Pancreas (tissue), 10 donors: ENCODE results near the gene SLC12A7. TPM values are rescaled to one million over a fixed set of nuclear protein-coding genes. Genes with fewer than 3 reads are reported as not detected.

Experiments used
- ATAC-seq, 4 donors: fragments of 200-7000 bp; cut with Tn5 transposase; one replicate each; pipeline versions ENCODE4 v1.8.0 to v1.9.1; 2020; ENCODE audit warnings: mild to moderate bottlenecking in 4 of 4, moderate library complexity in 4 of 4
- DNase-seq, 6 donors: peaks; one replicate each; pipeline ENCODE4 v3.0.0-alpha.2; 2020
- FAIRE-seq: peaks from 2 replicates; lab custom pipeline; 2012; peaks lifted over from hg19 to GRCh38; lab: Jason Lieb, UNC
- H3K27ac ChIP-seq, 4 donors: fragments of 200-600 bp; sonication (generic); 1 replicate in 3 of 4; 2 replicates in 1 of 4; pipeline versions ENCODE4 v1.5.0 to v1.8.0; 2020
- H3K27me3 ChIP-seq, 4 donors: fragments of 200-600 bp; one replicate each; pipeline ENCODE4 v1.8.0; 2021
- H3K36me3 ChIP-seq, 3 donors: fragments of 200-600 bp; sonication (generic) in 1 of 3; one replicate each; pipeline versions ENCODE4 v1.5.0 to v1.8.0; 2020 to 2021
- H3K4me1 ChIP-seq, 3 donors: fragments of 200-600 bp; one replicate each; pipeline ENCODE4 v1.8.0; 2021
- H3K4me3 ChIP-seq, 4 donors: fragments of 200-600 bp; sonication (generic) in 2 of 4; one replicate each; pipeline versions ENCODE4 v1.5.0 to v1.8.0; 2020 to 2021
- H3K9me3 ChIP-seq, 4 donors: fragments of 200-600 bp; one replicate each; pipeline ENCODE4 v1.8.0; 2021
- CTCF ChIP-seq, 4 donors: fragments of 200-600 bp; sonication (generic) in 3 of 4; IDR thresholded peaks; one replicate each; pipeline versions ENCODE4 v1.5.0 to v1.8.0; 2021; ENCODE audit warnings: antibody characterized with exemption in 4 of 4
- WGBS, 2 donors: extraction: QIAGEN DNeasy Blood & Tissue Kit; methylation state at CpG; one replicate each; pipeline ENCODE4 v1.1.7; 2013; 5-methylcytosine and 5-hydroxymethylcytosine counted together
- intact Hi-C, 3 donors: fragments of 100-400 bp; cut with DNase I; formaldehyde crosslinking; loops; one replicate each; pipeline versions ENCODE4 v1.11.1 to v1.14.2; 2022
- polyA plus RNA-seq, 2 donors: library from polyadenylated mRNA; stranded (reverse); fragments of 200-250 nt; gene quantifications; one replicate each; pipeline ENCODE4 v1.2.3, GENCODE V29; 2013
- total RNA-seq, 6 donors: library from RNA; stranded (reverse); fragmentation: NEBNext Ultra II Directional in 4 of 6; extraction: Animal tissue kit (Norgen Biotek cat#: 25700) in 4 of 6; gene quantifications; one replicate each; pipeline versions ENCODE4 v1.2.1 to v1.2.4, GENCODE V29; 2021 to 2023
- donor health status: healthy with polysubstance abuse.
- donor health status: DM: no; HTN: no; CAD: no; lungs with moderate emphysema.
- donor health status: DM: no; HTN: no; CAD: no.
- donor health status: control.
- donor health status: control.
- donor health status: Bipolar disorder and iron deficiency.
- donor health status: DM: yes; HTN: yes; CAD: no.
- donor health status: DM: no; HTN: no; CAD: no.
- donor health status: DM: no; HTN: no; CAD: no.
- donor health status: DM: yes; HTN: yes; CAD: no.

Gene SLC12A7
- total and polyA plus RNA-seq, 8 donors, result 17.4 to 56.5 (median 35.8) TPM

- intact Hi-C loops, result loop anchor here in 2 of 3 donors (5.0 to 10.0 kb wide), 3 partner anchors 127 to 205 kb away; partner anchors contain the start of gene NKD2 (in 1 of the 2)
Observed at GRCh38 chr5:1139331-1140170, 27.7 kb upstream of the SLC12A7 start.

GRCh38 chr5:1138445-1139245 is 26.8 kb upstream of the SLC12A7 start:
- H3K9me3 ChIP-seq, result no peaks in the 10 kb centered on the region
- intact Hi-C loops, result no loop called here
- no peak for ATAC-seq
- no peak for FAIRE-seq
- no peaks in the 10 kb centered on the region for H3K36me3 ChIP-seq
- no peak for TF ChIP-seq CTCF (IDR thresholded peaks at IDR 0.05)
- H3K27ac ChIP-seq, result peak overlapping the region in 1 of 4 donors; percentile 66
- H3K27me3 ChIP-seq, result no peaks in the 10 kb centered on the region
- no peak for DNase-seq
- WGBS, 2 donors, result 85 to 88% methylated on average over 16 of the region's 16 CpGs
- no peak overlapping the region for H3K4me3 ChIP-seq
- no peaks in the 10 kb centered on the region for H3K4me1 ChIP-seq

More at GRCh38 chr5:1139331-1140170, 27.7 kb upstream of the SLC12A7 start:
- ATAC-seq (peak in 2 of 4 donors; percentile 4 to 13), FAIRE-seq (no peak), DNase-seq (peak in 1 of 6 donors; percentile 77)
- TF ChIP-seq CTCF (IDR thresholded peaks at IDR 0.05), result no peak
- no peaks in the 10 kb centered on the region for H3K9me3 ChIP-seq
- no peak overlapping the region for H3K4me3 ChIP-seq
- H3K27me3 ChIP-seq, result no peaks in the 10 kb centered on the region
- 77 to 84% methylated on average over 37 of the region's 37 CpGs for WGBS, 2 donors
- H3K4me1 ChIP-seq, result no peaks in the 10 kb centered on the region
- no peaks in the 10 kb centered on the region for H3K36me3 ChIP-seq
- peak overlapping the region in 2 of 4 donors; percentile 62 to 66 for H3K27ac ChIP-seq

GRCh38 chr5:1137567-1138444 is 25.9 kb upstream of the SLC12A7 start:
- FAIRE-seq (no peak), ATAC-seq (no peak), DNase-seq (peak in 1 of 6 donors; percentile 74)
- no peak for TF ChIP-seq CTCF (IDR thresholded peaks at IDR 0.05)
- 87 to 92% methylated on average over 30 of the region's 30 CpGs for WGBS, 2 donors
- Histone ChIP-seq H3K9me3 (no peaks in the 10 kb centered on the region), H3K4me3 (no peak overlapping the region), H3K27me3 (no peaks in the 10 kb centered on the region), H3K27ac (no peak overlapping the region), H3K4me1 (no peaks in the 10 kb centered on the region), H3K36me3 (no peaks in the 10 kb centered on the region)
- intact Hi-C loops, result no loop called here

GRCh38 chr5:1136814-1137213 is 25.0 kb upstream of the SLC12A7 start:
- 74 to 92% methylated on average over 8 of the region's 8 CpGs for WGBS, 2 donors
- intact Hi-C loops, result no loop called here
- no peak for ATAC-seq
- Histone ChIP-seq H3K9me3 (no peaks in the 10 kb centered on the region), H3K4me1 (no peaks in the 10 kb centered on the region), H3K27ac (no peak overlapping the region), H3K36me3 (no peaks in the 10 kb centered on the region), H3K27me3 (no peaks in the 10 kb centered on the region), H3K4me3 (no peak overlapping the region)
- DNase-seq, result no peak
- FAIRE-seq, result no peak
- no peak for TF ChIP-seq CTCF (IDR thresholded peaks at IDR 0.05)
